Common myeloid progenitor, CD34-positive (primary cell): ENCODE data around the gene ASCC2.

Experiments used
- CTCF ChIA-PET: fragments of 350-600 bp; sonication (Branson Sonifier 250); formaldehyde crosslinking; loops from one replicate; lab custom pipeline; 2021; ENCODE audit warnings: antibody characterized with exemption; lab: Charles Lee
- POLR2A ChIA-PET: fragments of 350-600 bp; sonication (Branson Sonifier 250); formaldehyde crosslinking; loops from one replicate; lab custom pipeline; 2021; ENCODE audit warnings: antibody characterized with exemption; lab: Charles Lee
- DNase-seq, 3 donors: peaks; one replicate each; pipeline versions ENCODE4 v3.0.0 to v3.0.0-alpha.2; 2013
- H3K27ac ChIP-seq, 2 experiments: 1 replicate in 1 of 2; 2 replicates in 1 of 2; pipeline ENCODE4 v1.7.0; 2013; ENCODE audit warnings: inconsistent platforms in 2 of 2, low read length in 2 of 2, mild to moderate bottlenecking in 2 of 2, low read depth in 1 of 2, moderate library complexity in 1 of 2; ENCODE audit not compliant: severe bottlenecking in 2 of 2, insufficient read depth in 1 of 2, poor library complexity in 1 of 2
- H3K27me3 ChIP-seq, 5 experiments: replicated peaks in 2 of 5; 1 replicate in 3 of 5; 2 replicates in 2 of 5; pipeline versions ENCODE4 v1.6.1 to v1.7.0; 2013; ENCODE audit warnings: low read length in 4 of 5, mild to moderate bottlenecking in 2 of 5, moderate library complexity in 2 of 5, inconsistent platforms in 1 of 5; ENCODE audit not compliant: insufficient read depth in 5 of 5, control insufficient read depth in 4 of 5
- H3K36me3 ChIP-seq, 4 experiments: 1 replicate in 2 of 4; 2 replicates in 2 of 4; pipeline versions ENCODE4 v1.6.1 to v1.7.0; 2013; ENCODE audit warnings: low read length in 3 of 4, control low read depth in 1 of 4, mild to moderate bottlenecking in 1 of 4; ENCODE audit not compliant: control insufficient read depth in 4 of 4, insufficient read depth in 4 of 4
- H3K4me1 ChIP-seq, 4 experiments: 1 replicate in 3 of 4; 2 replicates in 1 of 4; pipeline versions ENCODE4 v1.6.1 to v1.7.1; 2013; ENCODE audit warnings: low read length in 3 of 4, mild to moderate bottlenecking in 3 of 4, control low read depth in 1 of 4, inconsistent platforms in 1 of 4, moderate library complexity in 1 of 4; ENCODE audit not compliant: control insufficient read depth in 4 of 4, insufficient read depth in 4 of 4; ENCODE audit errors: control extremely low read depth in 1 of 4
- H3K4me3 ChIP-seq, 7 experiments: 1 replicate in 4 of 7; 2 replicates in 3 of 7; pipeline versions ENCODE4 v1.5.1 to v1.7.0; 2013; ENCODE audit warnings: mild to moderate bottlenecking in 7 of 7, low read length in 6 of 7, moderate library complexity in 6 of 7, inconsistent platforms in 2 of 7, low read depth in 2 of 7, control low read depth in 1 of 7; ENCODE audit not compliant: insufficient read depth in 4 of 7, control insufficient read depth in 1 of 7; ENCODE audit errors: extremely low read depth in 1 of 7
- H3K9me3 ChIP-seq, 5 experiments: 1 replicate in 4 of 5; 2 replicates in 1 of 5; pipeline versions ENCODE4 v1.6.1 to v1.7.1; 2013; ENCODE audit warnings: low read length in 4 of 5, mild to moderate bottlenecking in 2 of 5, inconsistent platforms in 1 of 5, low read depth in 1 of 5, moderate library complexity in 1 of 5; ENCODE audit not compliant: control insufficient read depth in 4 of 5, insufficient read depth in 2 of 5; ENCODE audit errors: control extremely low read depth in 1 of 5
- WGBS: methylation state at CpG from one replicate; pipeline ENCODE4 v1.1.5; 2013; ENCODE audit not compliant: insufficient coverage; 5-methylcytosine and 5-hydroxymethylcytosine counted together

Gene ASCC2

DNA sequence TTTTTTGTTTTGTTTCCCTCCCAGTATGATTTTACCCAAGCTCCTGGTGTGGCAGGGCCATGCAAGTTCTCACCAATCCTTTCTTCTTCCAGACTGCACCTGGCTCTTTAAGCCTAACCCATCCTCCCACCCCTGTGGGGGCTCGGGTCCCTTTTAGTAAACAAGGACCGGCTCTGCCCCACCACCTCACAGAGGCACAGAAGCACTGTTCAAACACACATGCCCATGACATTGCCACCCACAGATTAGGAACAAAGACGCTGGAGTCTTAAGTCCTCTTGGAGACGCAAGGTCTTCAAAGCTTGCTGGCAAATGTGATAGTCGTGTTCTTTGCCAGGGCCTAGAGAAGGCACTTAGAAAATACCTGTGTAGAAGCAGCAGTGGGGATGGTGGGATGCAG is 52.0 kb downstream of the ASCC2 start:
- no peaks in the 10 kb centered on the region for H3K4me1 ChIP-seq
- CTCF ChIA-PET: interaction anchor here (1.0 to 1.2 kb wide), 2 partner anchors 14 to 39 kb away, joined by 3 to 4 read pairs; no protein-coding TSS in a partner anchor
- POLR2A ChIA-PET: no interaction called here
- WGBS: 96% methylated on average over 4 of the region's 5 CpGs
- no peak for DNase-seq
- no peak overlapping the region for H3K27ac ChIP-seq
- H3K36me3 ChIP-seq: peaks cover 8 to 36% (median 25%) of the 10 kb centered on the region in 4 experiments
- no peak overlapping the region for H3K4me3 ChIP-seq
- no peaks in the 10 kb centered on the region for H3K27me3 ChIP-seq
- no peaks in the 10 kb centered on the region for H3K9me3 ChIP-seq

DNA sequence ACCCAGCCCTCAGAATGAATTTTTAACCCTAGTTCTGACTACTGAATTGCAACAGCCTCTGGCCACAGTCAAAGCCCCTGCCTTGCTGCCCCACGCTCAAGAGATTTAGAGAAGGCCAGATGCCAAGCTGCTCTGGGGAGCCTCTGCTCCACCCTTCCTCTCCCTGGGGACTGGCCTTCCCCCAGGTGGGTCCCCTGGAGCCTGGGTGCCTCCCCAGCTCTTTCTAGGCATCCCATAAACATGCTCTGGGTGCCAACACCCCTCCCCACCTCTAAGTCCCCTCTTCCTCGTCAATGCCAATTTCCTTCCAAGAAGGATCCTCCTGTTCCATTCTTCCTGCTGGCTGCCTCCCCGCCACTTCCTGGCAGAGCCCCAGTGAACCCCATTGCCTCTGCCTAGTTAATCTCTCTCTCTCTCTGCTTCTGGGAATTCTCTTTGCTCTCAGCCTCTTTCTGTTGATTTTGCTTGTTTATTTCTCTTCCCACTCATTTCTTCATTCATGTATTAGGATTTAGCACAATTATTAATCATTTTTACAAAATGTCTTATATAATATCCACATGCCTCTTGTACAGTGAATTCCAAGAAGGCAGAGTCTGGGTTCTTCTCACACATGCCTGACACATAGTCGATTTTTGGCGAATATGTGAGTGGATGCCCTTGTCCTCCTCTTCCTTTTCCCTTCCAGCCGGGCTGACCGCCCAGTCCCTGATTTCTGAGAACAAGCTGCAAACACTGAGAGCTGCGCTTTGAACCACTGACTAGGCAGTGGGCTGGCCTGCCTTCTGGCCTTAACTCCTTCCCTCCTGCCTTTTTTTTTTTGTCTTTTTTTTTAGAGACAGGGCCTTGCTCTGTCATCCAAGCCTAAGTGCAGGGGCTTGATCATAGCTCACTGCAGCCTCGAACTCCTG is 53.4 kb downstream of the ASCC2 start:
- no peaks in the 10 kb centered on the region for H3K9me3 ChIP-seq
- H3K4me3 ChIP-seq: no peak overlapping the region
- POLR2A ChIA-PET: no interaction called here
- peaks cover 4 to 25% (median 14%) of the 10 kb centered on the region in 4 experiments for H3K36me3 ChIP-seq
- CTCF ChIA-PET: interaction anchor here (0.9 kb wide), 1 partner anchor 57 kb away, joined by 4 read pairs; no protein-coding TSS in a partner anchor
- no peak for DNase-seq
- WGBS: 93% methylated on average over 6 of the region's 9 CpGs
- H3K27me3 ChIP-seq: no peaks in the 10 kb centered on the region
- no peaks in the 10 kb centered on the region for H3K4me1 ChIP-seq
- H3K27ac ChIP-seq: no peak overlapping the region

DNA sequence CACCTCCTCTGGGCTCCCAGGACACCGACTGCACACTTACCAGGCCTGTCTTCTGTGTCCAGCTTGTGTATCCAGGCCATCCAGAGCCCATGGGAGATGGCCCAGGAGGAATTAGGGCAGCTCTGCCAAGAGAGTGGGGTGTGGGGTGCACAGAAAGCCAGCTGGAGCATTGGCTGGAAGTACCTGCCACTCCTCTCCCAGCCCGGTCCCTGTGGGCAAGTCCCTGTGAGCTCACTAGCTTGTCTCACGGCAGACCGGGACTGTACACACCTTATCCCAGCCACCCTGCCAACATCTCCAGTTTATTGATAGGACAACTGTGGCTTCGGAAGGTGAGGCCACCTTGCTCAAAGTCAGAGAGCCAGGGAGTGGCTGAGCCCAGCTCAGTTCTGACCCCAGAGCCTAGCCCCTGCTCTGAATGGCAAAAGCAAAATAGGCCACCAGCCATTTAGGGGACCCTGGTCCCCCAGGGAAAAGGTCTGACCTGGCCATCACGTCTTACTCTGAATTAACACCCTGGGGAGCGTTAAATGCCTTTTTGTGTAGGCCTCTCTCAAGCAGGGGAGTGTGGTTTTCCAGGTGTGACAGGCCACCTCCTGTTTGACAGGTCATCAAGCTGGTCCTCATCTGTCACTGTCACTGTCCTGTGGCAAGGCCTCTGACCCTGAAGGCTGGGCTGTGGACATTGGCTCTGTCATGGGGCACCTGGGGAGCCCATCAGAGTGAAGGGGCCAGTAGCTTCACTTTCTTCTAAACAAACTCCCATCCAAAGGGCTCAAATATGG is 55.8 kb downstream of the ASCC2 start:
- peaks cover 0 to 2% (median under 1%) of the 10 kb centered on the region in 4 experiments for H3K36me3 ChIP-seq
- ChIA-PET POLR2A (no interaction called here), CTCF (interaction anchor here (1.5 to 1.7 kb wide), 2 partner anchors 10 to 92 kb away, joined by 4 to 8 read pairs; no protein-coding TSS in a partner anchor)
- no peak for DNase-seq
- H3K27me3 ChIP-seq: no peaks in the 10 kb centered on the region
- H3K27ac ChIP-seq: no peak overlapping the region
- no peak overlapping the region for H3K4me3 ChIP-seq
- 97% methylated on average over 6 of the region's 7 CpGs for WGBS
- no peaks in the 10 kb centered on the region for H3K9me3 ChIP-seq
- H3K4me1 ChIP-seq: no peaks in the 10 kb centered on the region

DNA sequence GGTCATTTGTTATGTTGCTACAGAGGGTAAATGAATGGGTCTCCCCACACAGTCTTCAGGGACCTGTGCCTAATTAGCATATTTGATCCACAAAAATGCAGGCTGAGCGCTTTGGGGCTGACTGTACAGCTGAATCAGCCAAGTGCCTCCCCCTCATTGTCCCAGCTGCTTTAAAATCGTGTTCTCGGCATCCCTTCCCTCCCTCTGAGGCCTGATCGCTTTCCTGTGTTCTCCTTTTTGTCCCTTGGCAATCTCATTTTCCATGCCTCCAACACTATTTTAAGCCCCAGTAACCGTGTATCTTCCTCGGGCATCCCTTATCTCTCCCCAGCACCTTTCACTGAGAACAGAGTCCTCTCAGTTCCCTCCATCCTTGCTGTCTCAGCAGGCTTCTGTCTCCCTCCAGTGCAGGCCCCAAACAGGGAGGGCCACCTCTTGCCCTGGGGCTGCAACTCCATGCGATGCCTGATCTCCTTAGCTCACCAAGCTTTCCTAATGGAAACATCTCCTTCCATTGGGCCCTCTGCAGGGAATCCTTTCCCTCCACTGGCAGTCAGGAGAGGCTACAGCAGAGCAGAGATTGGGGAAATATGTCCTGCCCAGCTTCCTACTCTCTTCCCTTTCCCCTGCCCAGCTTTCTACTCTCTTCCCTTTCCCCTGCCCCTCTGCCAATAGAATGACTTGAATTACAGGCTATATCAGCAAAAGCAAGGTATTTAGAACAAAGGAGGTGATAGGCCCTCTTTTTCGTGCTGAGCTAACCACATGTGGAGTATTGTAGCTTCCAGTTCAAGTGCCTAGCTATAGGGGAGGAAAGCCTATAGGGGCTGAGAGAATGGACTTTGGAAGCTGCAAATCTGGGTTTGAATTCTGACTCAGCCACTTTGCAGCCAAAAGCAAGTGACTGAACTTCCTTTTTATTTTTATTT is 57.1 kb downstream of the ASCC2 start:
- H3K27ac ChIP-seq: no peak overlapping the region
- CTCF ChIA-PET: interaction anchor here (0.6 to 1.7 kb wide), 3 partner anchors 8 to 91 kb away, joined by 3 to 8 read pairs (median 4); no protein-coding TSS in a partner anchor
- no peaks in the 10 kb centered on the region for H3K4me1 ChIP-seq
- H3K9me3 ChIP-seq: no peaks in the 10 kb centered on the region
- DNase-seq: peak in 2 of 3 donors; percentile 19 to 52
- POLR2A ChIA-PET: no interaction called here
- WGBS: 59% methylated on average over 7 of the region's 8 CpGs
- H3K27me3 ChIP-seq: no peaks in the 10 kb centered on the region
- no peaks in the 10 kb centered on the region for H3K36me3 ChIP-seq
- no peak overlapping the region for H3K4me3 ChIP-seq

DNA sequence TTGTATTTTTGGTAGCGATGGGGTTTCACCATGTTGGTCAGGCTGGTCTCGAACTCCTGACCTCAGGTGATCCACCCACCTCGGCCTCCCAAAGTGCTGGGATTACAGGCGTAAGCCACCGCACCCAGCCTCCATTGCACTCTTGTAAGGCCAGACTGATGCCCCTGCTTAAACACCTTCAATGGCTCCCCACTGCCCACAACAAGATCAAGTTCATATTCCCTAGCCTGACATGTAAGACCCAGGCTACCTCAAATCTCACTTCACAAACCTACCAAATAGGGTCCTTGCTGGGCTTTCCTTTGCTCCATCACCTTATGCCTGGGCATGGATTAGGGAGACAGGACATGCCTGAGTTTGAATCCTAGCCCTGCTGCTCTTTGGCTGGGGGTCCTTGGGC is 57.9 kb downstream of the ASCC2 start:
- H3K27me3 ChIP-seq: no peaks in the 10 kb centered on the region
- H3K4me1 ChIP-seq: no peaks in the 10 kb centered on the region
- H3K4me3 ChIP-seq: no peak overlapping the region
- ChIA-PET CTCF (interaction anchor here (1.0 kb wide), 1 partner anchor 64 kb away, joined by 3 read pairs; no protein-coding TSS in a partner anchor), POLR2A (no interaction called here)
- 100% methylated on average over 5 of the region's 5 CpGs for WGBS
- H3K27ac ChIP-seq: no peak overlapping the region
- H3K9me3 ChIP-seq: no peaks in the 10 kb centered on the region
- DNase-seq: no peak
- no peaks in the 10 kb centered on the region for H3K36me3 ChIP-seq

- no peak overlapping the region for H3K4me3 ChIP-seq
- CTCF ChIA-PET: interaction anchor here (1.5 to 1.8 kb wide), 3 partner anchors 8 to 232 kb away, joined by 3 to 8 read pairs (median 6); no protein-coding TSS in a partner anchor
- peaks cover 0 to 7% (median 3%) of the 10 kb centered on the region in 4 experiments for H3K4me1 ChIP-seq
- no peaks in the 10 kb centered on the region for H3K9me3 ChIP-seq
- POLR2A ChIA-PET: no interaction called here
- WGBS: 100% methylated on average over 2 of the region's 2 CpGs
- no peak for DNase-seq
- peaks cover 0 to 15% (median 13%) of the 10 kb centered on the region in 4 experiments for H3K36me3 ChIP-seq
- H3K27ac ChIP-seq: no peak overlapping the region
- no peaks in the 10 kb centered on the region for H3K27me3 ChIP-seq
Observed at GRCh38 chr22:29773233-29773632, 64.8 kb downstream of the ASCC2 start.
